GM23248 (cell line): ENCODE data around the gene SPEM2.

Experiments
- EZH2 ChIP-seq: fragments of 200-600 bp; sonication (generic); IDR thresholded peaks from 2 replicates; pipeline ENCODE4 v1.6.1; 2018; ENCODE audit warnings: antibody characterized with exemption, mild to moderate bottlenecking; ENCODE audit not compliant: insufficient read depth, poor library complexity, severe bottlenecking
- EZH2phosphoT487 ChIP-seq: fragments of 200-600 bp; sonication (generic); IDR thresholded peaks from 2 replicates; pipeline ENCODE4 v1.6.1; 2018; ENCODE audit warnings: antibody characterized with exemption, moderate library complexity, mild to moderate bottlenecking, low read depth; ENCODE audit not compliant: insufficient read depth

- TF ChIP-seq EZH2phosphoT487: no peak
- TF ChIP-seq EZH2: no peak
Observed at GRCh38 chr17:7443499-7444485, 18.4 kb downstream of the SPEM2 start.
